ENCODE data around the gene RBCK1.

RBCK1 gene

DNA sequence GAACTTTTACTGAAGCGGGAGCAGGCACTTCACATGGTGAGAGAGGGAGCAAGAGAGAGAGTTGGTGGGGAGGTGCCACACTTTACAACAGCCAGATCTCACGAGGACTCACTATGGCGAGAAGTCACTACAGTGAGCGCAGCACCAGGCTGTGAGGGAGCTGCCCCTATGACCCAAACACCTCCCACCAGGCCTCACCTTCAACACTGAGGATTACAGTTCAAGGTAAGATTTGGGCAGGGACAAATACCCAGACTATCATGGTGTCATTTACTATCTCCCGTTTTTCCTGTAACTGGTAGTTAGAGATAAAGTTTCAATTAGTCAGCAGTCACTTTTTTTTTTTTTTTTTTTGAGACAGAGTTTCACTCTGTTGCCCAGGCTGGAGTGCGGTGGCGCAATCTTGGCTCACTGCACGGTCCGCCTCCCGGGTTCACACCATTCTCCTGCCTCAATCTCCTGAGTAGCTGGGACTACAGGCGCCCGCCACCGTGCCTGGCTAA, 7.8 kb downstream of the RBCK1 start:
- peaks cover 58% of the 10 kb centered on the region for H3K36me3 Mint-ChIP-seq (ENCODE audit: low read depth)
- H3K9me3 Mint-ChIP-seq = no peaks in the 10 kb centered on the region

DNA sequence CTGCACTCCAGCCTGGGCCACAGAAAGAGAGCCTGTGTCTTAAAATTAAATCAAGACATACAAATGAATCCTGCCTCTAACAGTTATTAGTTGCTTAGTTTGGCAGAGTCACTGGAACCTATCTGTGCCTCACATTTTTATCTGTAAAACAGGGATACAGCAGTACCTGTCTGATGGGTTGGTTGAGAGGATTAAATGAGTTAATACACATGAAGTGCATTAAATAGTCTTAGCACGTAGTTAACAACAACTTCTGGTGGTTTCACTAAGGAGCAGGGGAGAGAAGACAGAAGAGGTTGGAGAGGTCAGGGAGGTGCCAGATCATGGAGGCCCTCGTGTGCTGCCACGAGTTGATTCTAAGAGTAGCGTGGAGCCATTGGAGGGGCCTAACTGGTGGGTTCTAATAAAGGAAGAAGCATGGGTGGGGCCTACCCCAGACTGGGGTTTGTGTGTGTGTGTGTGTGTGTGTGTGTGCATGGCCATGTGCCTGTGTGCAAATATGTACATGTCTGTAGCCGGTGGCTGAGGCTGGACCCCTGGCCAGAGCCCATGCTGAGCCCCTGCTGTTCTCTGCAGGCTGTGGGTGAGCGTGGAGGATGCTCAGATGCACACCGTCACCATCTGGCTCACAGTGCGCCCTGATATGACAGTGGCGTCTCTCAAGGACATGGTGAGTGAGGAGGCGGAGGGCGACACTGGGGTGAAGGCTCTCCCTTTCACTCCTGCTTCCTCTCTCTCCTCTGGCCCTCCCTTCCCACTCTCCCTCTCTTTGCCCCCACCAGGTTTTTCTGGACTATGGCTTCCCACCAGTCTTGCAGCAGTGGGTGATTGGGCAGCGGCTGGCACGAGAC, 9.1 kb downstream of the RBCK1 start:
- DNase-seq = no peak
- Mint-ChIP-seq H3K36me3 (ENCODE audit: low read depth) (peaks cover 58% of the 10 kb centered on the region), H3K27me3 (no peaks in the 10 kb centered on the region), H3K9me3 (no peaks in the 10 kb centered on the region), H3K27ac (peak overlapping the region; percentile 2), H3K4me1 (peaks cover 31% of the 10 kb centered on the region), H3K4me3 (no peak overlapping the region)
- ATAC-seq = no peak

More for the DNA sequence above, 7.8 kb downstream of the RBCK1 start:
- Mint-ChIP-seq H3K27me3 (no peaks in the 10 kb centered on the region), H3K4me1 (peaks cover 42% of the 10 kb centered on the region), H3K4me3 (no peak overlapping the region), H3K27ac (peak overlapping the region; percentile 20)
- no peak for DNase-seq
- no peak for ATAC-seq

DNA sequence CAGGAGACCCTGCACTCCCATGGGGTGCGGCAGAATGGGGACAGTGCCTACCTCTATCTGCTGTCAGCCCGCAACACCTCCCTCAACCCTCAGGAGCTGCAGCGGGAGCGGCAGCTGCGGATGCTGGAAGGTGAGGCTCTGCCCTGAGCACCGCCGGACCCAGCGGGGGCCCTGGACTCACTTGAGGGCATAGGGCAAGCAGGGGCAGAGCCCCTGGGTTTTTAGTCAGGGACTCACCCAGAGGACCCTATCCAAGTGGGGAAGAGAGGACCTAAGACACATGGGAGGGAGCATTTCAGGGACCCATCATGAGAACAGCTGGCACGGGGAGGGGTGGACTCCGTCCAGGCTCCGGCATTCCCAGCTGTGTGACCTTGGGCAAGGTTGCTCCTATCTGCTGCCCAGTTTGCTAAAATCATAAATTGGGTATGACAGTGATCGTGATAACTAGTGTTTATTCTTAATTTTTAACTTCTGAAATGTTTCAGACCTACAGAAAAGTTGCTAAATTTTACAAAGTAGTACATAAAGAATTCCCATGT, 9.8 kb downstream of the RBCK1 start:
- Mint-ChIP-seq H3K9me3 (no peaks in the 10 kb centered on the region), H3K4me1 (peaks cover 27% of the 10 kb centered on the region), H3K4me3 (no peak overlapping the region), H3K27ac (no peak overlapping the region), H3K36me3 (ENCODE audit: low read depth) (peaks cover 57% of the 10 kb centered on the region), H3K27me3 (no peaks in the 10 kb centered on the region)
- ATAC-seq (no peak), DNase-seq (no peak)

DNA sequence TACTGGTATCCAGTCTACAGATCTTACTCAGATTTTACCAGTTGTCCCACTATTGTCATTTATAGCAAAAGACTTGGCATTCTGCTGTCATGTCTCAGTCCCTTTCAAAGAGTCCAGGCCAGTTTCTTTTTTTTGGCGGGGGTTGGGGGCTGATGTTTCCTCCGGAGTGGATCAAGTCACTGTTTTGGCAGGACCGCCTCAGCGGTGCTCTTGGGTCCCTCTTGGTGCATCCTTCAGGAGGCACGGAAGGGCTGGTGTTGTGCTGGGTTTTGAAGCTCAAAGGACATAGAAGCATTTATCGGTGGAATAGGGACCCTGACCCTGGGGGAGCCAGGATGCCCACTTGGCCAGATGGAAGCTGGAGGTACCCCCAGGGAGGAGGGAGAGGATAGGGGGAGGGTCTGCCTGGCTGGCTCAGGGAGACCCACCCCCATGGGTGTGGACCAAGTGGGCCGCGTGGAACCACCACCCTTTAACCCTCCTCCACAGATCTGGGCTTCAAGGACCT, 10.8 kb downstream of the RBCK1 start:
- no peaks in the 10 kb centered on the region for H3K9me3 Mint-ChIP-seq
- H3K27ac Mint-ChIP-seq = no peak overlapping the region
- no peaks in the 10 kb centered on the region for H3K27me3 Mint-ChIP-seq
- H3K36me3 Mint-ChIP-seq (ENCODE audit: low read depth) = peaks cover 51% of the 10 kb centered on the region
- DNase-seq = no peak
- ATAC-seq = no peak
- H3K4me3 Mint-ChIP-seq = no peak overlapping the region
- peaks cover 18% of the 10 kb centered on the region for H3K4me1 Mint-ChIP-seq

DNA sequence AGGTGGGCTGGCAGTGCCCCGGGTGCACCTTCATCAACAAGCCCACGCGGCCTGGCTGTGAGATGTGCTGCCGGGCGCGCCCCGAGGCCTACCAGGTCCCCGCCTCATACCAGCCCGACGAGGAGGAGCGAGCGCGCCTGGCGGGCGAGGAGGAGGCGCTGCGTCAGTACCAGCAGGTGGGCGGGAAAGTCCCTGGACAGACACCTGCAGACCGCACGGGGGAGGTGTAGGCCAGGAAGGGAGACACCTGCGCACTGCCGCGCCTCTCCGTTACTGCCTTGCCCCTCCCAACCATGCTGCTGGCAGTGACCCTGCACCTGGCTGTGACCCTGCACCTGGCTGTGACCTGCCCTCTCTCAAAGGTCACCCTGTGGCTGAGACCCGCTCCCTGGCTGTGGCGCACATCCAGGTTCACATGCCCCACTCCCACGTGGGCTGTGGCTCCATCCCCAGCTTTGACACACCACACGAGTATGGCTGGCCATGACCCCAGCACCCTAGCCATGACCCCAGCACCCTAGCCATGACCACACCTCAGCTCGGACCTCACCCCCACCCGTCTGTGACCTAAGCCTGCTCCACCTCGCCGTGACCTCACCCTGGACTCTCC, 11.6 kb downstream of the RBCK1 start:
- Mint-ChIP-seq H3K27me3 (no peaks in the 10 kb centered on the region), H3K27ac (no peak overlapping the region), H3K4me1 (peaks cover 13% of the 10 kb centered on the region), H3K4me3 (no peak overlapping the region), H3K36me3 (ENCODE audit: low read depth) (peaks cover 51% of the 10 kb centered on the region), H3K9me3 (no peaks in the 10 kb centered on the region)
- no peak for DNase-seq
- peak; percentile 16 for ATAC-seq

DNA sequence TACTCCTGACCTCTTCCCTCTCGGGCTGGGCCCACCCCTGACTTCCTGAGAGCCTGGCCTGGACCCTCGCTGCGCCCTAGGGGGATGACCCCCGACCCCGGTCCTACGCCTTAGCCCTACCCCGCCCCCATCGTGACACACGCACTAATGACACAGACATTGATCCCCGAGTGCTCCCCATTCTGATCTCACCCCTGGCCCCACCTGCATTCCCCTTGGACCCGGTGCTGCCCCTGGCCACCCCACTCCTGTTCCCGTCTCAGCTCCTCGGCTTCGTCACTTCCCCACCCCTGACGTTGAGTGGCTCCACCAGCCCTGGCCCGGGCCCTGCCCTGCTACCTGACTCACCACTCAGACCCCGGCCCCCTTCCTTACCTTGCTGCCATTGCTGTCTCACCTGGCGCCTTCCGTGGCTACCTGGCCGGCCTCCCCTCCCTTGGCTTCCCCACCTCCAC, 12.1 kb downstream of the RBCK1 start:
- Mint-ChIP-seq H3K36me3 (ENCODE audit: low read depth) (peaks cover 52% of the 10 kb centered on the region), H3K27ac (no peak overlapping the region), H3K4me1 (peaks cover 13% of the 10 kb centered on the region), H3K27me3 (no peaks in the 10 kb centered on the region), H3K9me3 (no peaks in the 10 kb centered on the region), H3K4me3 (no peak overlapping the region)
- ATAC-seq (peak; percentile 18), DNase-seq (no peak)

DNA sequence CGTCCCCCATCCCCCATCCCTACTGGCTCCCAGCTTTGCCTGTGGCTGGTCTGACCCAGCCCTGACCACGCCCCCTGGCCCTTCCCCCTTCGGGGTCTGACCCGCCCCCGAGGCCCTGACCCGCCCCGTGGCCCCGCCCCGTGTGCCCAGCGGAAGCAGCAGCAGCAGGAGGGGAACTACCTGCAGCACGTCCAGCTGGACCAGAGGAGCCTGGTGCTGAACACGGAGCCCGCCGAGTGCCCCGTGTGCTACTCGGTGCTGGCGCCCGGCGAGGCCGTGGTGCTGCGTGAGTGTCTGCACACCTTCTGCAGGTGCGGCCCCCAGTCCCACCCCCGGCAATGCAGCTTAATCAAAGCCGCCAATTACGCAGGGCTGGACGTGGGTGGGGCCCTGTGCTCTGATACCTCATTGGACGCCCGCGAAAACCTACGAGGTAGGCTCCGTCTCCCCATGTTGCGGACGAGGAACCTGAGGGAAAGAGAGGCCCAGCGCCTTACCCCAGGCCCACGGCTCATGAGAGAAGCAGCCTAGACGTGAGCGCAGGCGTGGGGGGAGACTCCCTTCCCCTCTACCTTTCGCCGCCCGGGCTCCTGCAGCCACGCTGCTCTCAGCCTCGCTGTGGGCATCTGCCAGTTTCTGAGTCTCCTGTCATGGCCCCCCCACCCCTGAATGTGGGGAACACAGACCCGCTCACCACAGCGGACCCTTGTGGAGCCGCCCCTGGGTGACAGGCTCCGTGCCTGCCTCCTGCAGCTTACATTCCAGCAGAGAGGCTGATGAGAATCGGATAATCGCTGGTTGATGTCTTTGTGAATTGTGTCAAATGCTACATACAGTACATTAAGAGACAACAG, 12.8 kb downstream of the RBCK1 start:
- peaks cover 45% of the 10 kb centered on the region for H3K36me3 Mint-ChIP-seq (ENCODE audit: low read depth)
- H3K27me3 Mint-ChIP-seq = no peaks in the 10 kb centered on the region
- no peaks in the 10 kb centered on the region for H3K9me3 Mint-ChIP-seq
- no peak overlapping the region for H3K27ac Mint-ChIP-seq
- no peak for ATAC-seq
- no peak for DNase-seq
- no peak overlapping the region for H3K4me3 Mint-ChIP-seq
- peaks cover 7% of the 10 kb centered on the region for H3K4me1 Mint-ChIP-seq

DNA sequence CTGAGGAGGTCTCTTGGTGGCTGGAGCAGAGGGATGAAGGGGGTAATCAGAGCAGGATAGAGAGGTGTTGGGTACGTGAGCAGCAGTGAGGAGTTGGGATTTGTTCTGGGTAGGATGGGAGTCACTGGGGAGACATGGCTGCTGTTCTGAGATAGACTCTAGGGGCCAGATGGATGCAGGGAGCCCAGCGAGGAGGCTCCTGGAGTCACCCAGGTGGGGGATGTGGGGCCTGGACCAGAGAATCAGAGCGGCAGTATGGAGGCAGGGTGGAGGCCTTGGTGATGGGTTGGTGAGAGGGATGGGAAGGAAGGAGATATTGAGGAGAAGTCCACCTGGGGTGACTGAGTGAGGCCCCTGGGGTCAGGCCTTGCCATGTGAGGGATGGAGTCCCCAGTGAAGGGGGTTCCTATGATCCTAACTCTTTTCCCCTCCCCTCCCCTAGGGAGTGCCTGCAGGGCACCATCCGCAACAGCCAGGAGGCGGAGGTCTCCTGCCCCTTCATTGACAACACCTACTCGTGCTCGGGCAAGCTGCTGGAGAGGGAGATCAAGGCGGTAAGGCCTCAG, 13.7 kb downstream of the RBCK1 start:
- DNase-seq (no peak), ATAC-seq (no peak)
- no peak overlapping the region for H3K27ac Mint-ChIP-seq
- no peaks in the 10 kb centered on the region for H3K27me3 Mint-ChIP-seq
- H3K4me3 Mint-ChIP-seq = no peak overlapping the region
- no peaks in the 10 kb centered on the region for H3K9me3 Mint-ChIP-seq
- H3K4me1 Mint-ChIP-seq = peaks cover 12% of the 10 kb centered on the region
- H3K36me3 Mint-ChIP-seq (ENCODE audit: low read depth) = peaks cover 47% of the 10 kb centered on the region

DNA sequence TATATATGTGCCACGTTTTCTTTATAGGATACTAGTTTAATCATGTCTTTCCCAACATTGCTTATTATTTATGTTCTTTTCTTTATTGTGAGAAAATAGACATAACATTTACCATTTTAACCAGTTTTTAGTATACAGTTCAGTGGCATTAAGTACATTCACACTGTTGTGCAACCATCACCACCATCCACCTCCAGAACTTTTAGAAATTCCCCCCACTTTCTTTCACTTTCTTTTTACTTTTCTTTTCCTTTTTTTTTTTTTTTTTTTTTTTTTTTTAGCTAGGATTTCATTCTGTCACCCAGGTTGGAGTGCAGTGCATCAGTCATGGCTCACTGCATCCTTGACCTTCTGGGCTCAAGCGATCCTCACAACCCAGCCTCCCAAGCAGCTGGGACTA, 18.5 kb downstream of the RBCK1 start:
- ATAC-seq = no peak
- no peak for DNase-seq
- H3K36me3 Mint-ChIP-seq (ENCODE audit: low read depth) = peaks cover 49% of the 10 kb centered on the region
- peaks cover 29% of the 10 kb centered on the region for H3K4me1 Mint-ChIP-seq
- no peaks in the 10 kb centered on the region for H3K9me3 Mint-ChIP-seq
- no peak overlapping the region for H3K4me3 Mint-ChIP-seq
- H3K27me3 Mint-ChIP-seq = no peaks in the 10 kb centered on the region
- peak overlapping the region; percentile 27 for H3K27ac Mint-ChIP-seq

DNA sequence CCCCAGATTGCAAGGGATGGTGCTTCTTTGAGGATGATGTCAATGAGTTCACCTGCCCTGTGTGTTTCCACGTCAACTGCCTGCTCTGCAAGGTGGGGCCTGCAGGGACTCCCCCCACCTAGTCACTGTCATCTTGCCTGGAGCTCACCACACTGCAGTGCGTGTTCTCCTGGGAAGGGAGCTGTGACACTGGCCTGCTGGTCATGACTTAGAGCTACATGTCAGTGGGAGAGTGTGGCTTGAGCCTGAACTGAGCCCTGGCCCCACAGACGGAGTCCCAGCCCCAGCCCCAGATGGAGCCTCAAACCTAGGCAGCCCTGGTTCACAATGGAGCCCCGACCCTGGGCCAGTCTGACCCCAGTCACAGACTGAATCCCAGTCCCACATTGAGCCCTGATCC, 19.3 kb downstream of the RBCK1 start:
- Mint-ChIP-seq H3K27ac (peak overlapping the region; percentile 39), H3K9me3 (no peaks in the 10 kb centered on the region), H3K4me1 (peaks cover 37% of the 10 kb centered on the region), H3K36me3 (ENCODE audit: low read depth) (peaks cover 42% of the 10 kb centered on the region), H3K27me3 (no peaks in the 10 kb centered on the region), H3K4me3 (no peak overlapping the region)
- DNase-seq = no peak
- peak; percentile 50 for ATAC-seq

DNA sequence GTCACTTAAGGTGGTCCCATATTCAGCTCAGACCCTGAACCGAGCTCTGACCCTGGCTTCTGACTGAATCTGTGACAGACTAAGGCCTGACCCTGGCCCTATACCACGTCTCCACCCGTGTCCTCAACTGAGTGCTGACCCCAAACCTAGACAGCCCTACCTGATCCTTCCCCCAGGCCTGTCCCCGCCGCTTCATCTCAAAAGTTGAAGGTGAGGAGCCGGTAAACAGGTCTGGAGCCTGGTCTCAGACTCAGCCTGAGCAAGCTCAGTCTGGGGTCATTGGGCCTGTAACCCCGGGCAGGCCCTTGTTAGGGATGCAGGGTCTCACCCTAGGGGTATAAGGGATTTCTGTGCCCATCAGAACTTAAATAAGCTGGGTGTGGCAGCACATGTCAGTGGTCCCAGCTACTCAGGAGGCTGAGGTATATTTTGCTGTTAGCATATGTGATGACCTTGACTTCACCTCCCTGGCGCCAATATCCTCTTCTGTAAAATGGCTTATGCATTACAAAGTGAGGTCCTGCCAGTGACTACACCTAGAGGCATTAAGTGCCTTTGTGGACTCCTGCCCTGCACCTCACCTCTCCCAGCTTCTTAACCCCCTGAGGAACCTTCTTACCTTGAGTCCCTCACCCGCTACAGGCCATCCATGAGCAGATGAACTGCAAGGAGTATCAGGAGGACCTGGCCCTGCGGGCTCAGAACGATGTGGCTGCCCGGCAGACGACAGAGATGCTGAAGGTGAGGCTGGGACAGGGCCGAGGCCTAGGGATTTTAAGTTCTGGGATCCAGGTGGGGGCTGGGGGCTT, 20.0 kb downstream of the RBCK1 start:
- Mint-ChIP-seq H3K4me1 (peaks cover 44% of the 10 kb centered on the region), H3K27me3 (no peaks in the 10 kb centered on the region), H3K4me3 (no peak overlapping the region), H3K27ac (no peak overlapping the region), H3K36me3 (ENCODE audit: low read depth) (peaks cover 37% of the 10 kb centered on the region), H3K9me3 (no peaks in the 10 kb centered on the region)
- ATAC-seq = no peak
- DNase-seq = no peak

DNA sequence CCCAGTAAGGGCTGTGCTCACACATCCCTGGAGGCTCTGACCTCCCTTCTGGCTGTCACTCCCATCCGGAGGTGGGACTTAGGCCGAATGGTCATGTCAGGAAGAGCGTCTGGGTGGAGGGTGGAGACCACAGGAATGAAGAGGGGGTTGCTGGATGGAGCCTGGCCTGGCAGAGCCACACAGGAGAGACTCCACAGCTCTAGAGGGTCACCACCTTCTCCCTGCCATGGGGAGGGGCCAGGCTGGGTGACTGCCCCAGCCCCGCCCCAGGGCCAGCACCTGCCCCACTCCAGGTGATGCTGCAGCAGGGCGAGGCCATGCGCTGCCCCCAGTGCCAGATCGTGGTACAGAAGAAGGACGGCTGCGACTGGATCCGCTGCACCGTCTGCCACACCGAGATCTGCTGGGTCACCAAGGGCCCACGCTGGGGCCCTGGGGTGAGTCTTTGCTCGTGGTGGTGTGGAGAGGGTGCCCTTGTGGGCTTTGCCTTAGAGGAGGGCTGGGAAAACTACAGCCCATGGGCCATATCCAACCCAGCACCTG, 20.6 kb downstream of the RBCK1 start:
- Mint-ChIP-seq H3K36me3 (ENCODE audit: low read depth) (peaks cover 41% of the 10 kb centered on the region), H3K4me3 (no peak overlapping the region)

More for the DNA sequence above, 20.6 kb downstream of the RBCK1 start:
- H3K27ac Mint-ChIP-seq = no peak overlapping the region
- H3K4me1 Mint-ChIP-seq = peaks cover 51% of the 10 kb centered on the region
- ATAC-seq = no peak
- DNase-seq = no peak
- no peaks in the 10 kb centered on the region for H3K9me3 Mint-ChIP-seq
- H3K27me3 Mint-ChIP-seq = no peaks in the 10 kb centered on the region
